ENCODE data around the gene TACC3.
A peak's percentile ranks its signal among the peaks of the same experiment; 100 is the strongest.

The TACC3 gene

GRCh38 chr4:1726146-1726934 is 5.0 kb downstream of the TACC3 start:
- peak overlapping the region; percentile 48 for H4K91ac ChIP-seq (ENCODE audit: low read length)
- peak overlapping the region; percentile 7 to 70 for H3K4ac ChIP-seq (ENCODE audit: low read depth in 1 of 2, low read length in 2 of 2)
- no peak overlapping the region for H3K4me2 ChIP-seq (ENCODE audit: low read length, poor library complexity, severe bottlenecking)
- peak overlapping the region; percentile 54 for H2AFZ ChIP-seq (ENCODE audit: low read depth, low read length)
- peak overlapping the region; percentile 51 to 81 for H2BK12ac ChIP-seq (ENCODE audit: low read length in 2 of 2)
- peaks cover 18% of the 10 kb centered on the region for H3K79me1 ChIP-seq (replicated peaks; ENCODE audit: low read length, poor library complexity, severe bottlenecking)
- 68% methylated on average over 17 of the region's 17 CpGs for WGBS
- H2BK120ac ChIP-seq (ENCODE audit: low read depth, low read length), result no peak overlapping the region
- peak overlapping the region in 1 of 2 experiments; percentile 53 for H3K18ac ChIP-seq (ENCODE audit: low read depth in 1 of 2, low read length in 2 of 2)
- H3K4me1 ChIP-seq (ENCODE audit: control insufficient read depth, insufficient read depth, low read depth, low read length), result peaks cover 63% of the 10 kb centered on the region
- H3K14ac ChIP-seq (ENCODE audit: low read length in 2 of 2), result no peak overlapping the region
- no peak overlapping the region for H3K4me3 ChIP-seq (ENCODE audit: insufficient read depth in 1 of 2, low read depth in 1 of 2, low read length in 2 of 2)
- H3K27ac ChIP-seq (ENCODE audit: low read length, poor library complexity, severe bottlenecking), result peak overlapping the region; percentile 78
- H3K27me3 ChIP-seq (ENCODE audit: control insufficient read depth in 1 of 2, insufficient read depth in 1 of 2, low read length in 2 of 2), result no peaks in the 10 kb centered on the region
- peak overlapping the region; percentile 16 for H3K9ac ChIP-seq (ENCODE audit: low read length)
- peak overlapping the region; percentile 94 for H4K8ac ChIP-seq (ENCODE audit: low read length)
- H3K23ac ChIP-seq (ENCODE audit: low read length in 2 of 2), result no peak overlapping the region
- peaks cover 32% of the 10 kb centered on the region in 2 experiments for H3K36me3 ChIP-seq (ENCODE audit: control insufficient read depth in 1 of 2, insufficient read depth in 2 of 2, low read depth in 1 of 2, low read length in 2 of 2)
- peak overlapping the region; percentile 66 for H2BK15ac ChIP-seq (ENCODE audit: low read depth, poor library complexity, severe bottlenecking)
- no peaks in the 10 kb centered on the region for H3K9me3 ChIP-seq (ENCODE audit: control insufficient read depth, low read length)
- peak overlapping the region; percentile 69 for H2AK5ac ChIP-seq (ENCODE audit: low read length, severe bottlenecking)
- peak; percentile 87 for DNase-seq
- no peak overlapping the region for H2BK5ac ChIP-seq (ENCODE audit: low read depth, low read length, poor library complexity, severe bottlenecking)

GRCh38 chr4:1727117-1728031 is 6.1 kb downstream of the TACC3 start:
- peak overlapping the region; percentile 90 for H4K91ac ChIP-seq (ENCODE audit: low read length)

GRCh38 chr4:1728061-1728980 is 7.0 kb downstream of the TACC3 start:
- DNase-seq, result no peak
- peak overlapping the region; percentile 63 for H2BK15ac ChIP-seq (ENCODE audit: low read depth, poor library complexity, severe bottlenecking)
- H2AFZ ChIP-seq (ENCODE audit: low read depth, low read length), result no peak overlapping the region
- H3K4me3 ChIP-seq (ENCODE audit: insufficient read depth in 1 of 2, low read depth in 1 of 2, low read length in 2 of 2), result peak overlapping the region in 1 of 2 experiments; percentile 33
- H2BK12ac ChIP-seq (ENCODE audit: low read length in 2 of 2), result peak overlapping the region; percentile 44 to 59
- H2AK5ac ChIP-seq (ENCODE audit: low read length, severe bottlenecking), result peak overlapping the region; percentile 62
- H3K27me3 ChIP-seq (ENCODE audit: control insufficient read depth in 1 of 2, insufficient read depth in 1 of 2, low read length in 2 of 2), result no peaks in the 10 kb centered on the region
- peaks cover 51% of the 10 kb centered on the region for H3K4me1 ChIP-seq (ENCODE audit: control insufficient read depth, insufficient read depth, low read depth, low read length)
- H3K27ac ChIP-seq (ENCODE audit: low read length, poor library complexity, severe bottlenecking), result peak overlapping the region; percentile 89
- H3K79me1 ChIP-seq (replicated peaks; ENCODE audit: low read length, poor library complexity, severe bottlenecking), result peaks cover 23% of the 10 kb centered on the region
- peaks cover 39 to 49% of the 10 kb centered on the region in 2 experiments for H3K36me3 ChIP-seq (ENCODE audit: control insufficient read depth in 1 of 2, insufficient read depth in 2 of 2, low read depth in 1 of 2, low read length in 2 of 2)
- H3K14ac ChIP-seq (ENCODE audit: low read length in 2 of 2), result no peak overlapping the region
- H3K4ac ChIP-seq (ENCODE audit: low read depth in 1 of 2, low read length in 2 of 2), result peak overlapping the region; percentile 56 to 89
- peak overlapping the region; percentile 88 for H4K91ac ChIP-seq (ENCODE audit: low read length)
- peak overlapping the region; percentile 32 for H3K4me2 ChIP-seq (ENCODE audit: low read length, poor library complexity, severe bottlenecking)
- H3K9ac ChIP-seq (ENCODE audit: low read length), result no peak overlapping the region
- H2BK5ac ChIP-seq (ENCODE audit: low read depth, low read length, poor library complexity, severe bottlenecking), result peak overlapping the region; percentile 81
- WGBS, result 95% methylated on average over 31 of the region's 31 CpGs
- H3K9me3 ChIP-seq (ENCODE audit: control insufficient read depth, low read length), result no peaks in the 10 kb centered on the region
- no peak overlapping the region for H2BK120ac ChIP-seq (ENCODE audit: low read depth, low read length)
- no peak overlapping the region for H3K23ac ChIP-seq (ENCODE audit: low read length in 2 of 2)
- H4K8ac ChIP-seq (ENCODE audit: low read length), result peak overlapping the region; percentile 94
- H3K18ac ChIP-seq (ENCODE audit: low read depth in 1 of 2, low read length in 2 of 2), result peak overlapping the region; percentile 58 to 89

More at GRCh38 chr4:1727117-1728031, 6.1 kb downstream of the TACC3 start:
- H2AK5ac ChIP-seq (ENCODE audit: low read length, severe bottlenecking), result peak overlapping the region; percentile 45
- H3K4ac ChIP-seq (ENCODE audit: low read depth in 1 of 2, low read length in 2 of 2), result peak overlapping the region; percentile 57 to 90
- H3K9me3 ChIP-seq (ENCODE audit: control insufficient read depth, low read length), result no peaks in the 10 kb centered on the region
- H2AFZ ChIP-seq (ENCODE audit: low read depth, low read length), result no peak overlapping the region
- peaks cover 18% of the 10 kb centered on the region for H3K79me1 ChIP-seq (replicated peaks; ENCODE audit: low read length, poor library complexity, severe bottlenecking)
- peak overlapping the region; percentile 89 for H3K27ac ChIP-seq (ENCODE audit: low read length, poor library complexity, severe bottlenecking)
- peak overlapping the region; percentile 44 to 59 for H2BK12ac ChIP-seq (ENCODE audit: low read length in 2 of 2)
- 41% methylated on average over 17 of the region's 18 CpGs for WGBS
- peak overlapping the region; percentile 86 for H4K8ac ChIP-seq (ENCODE audit: low read length)
- H3K27me3 ChIP-seq (ENCODE audit: control insufficient read depth in 1 of 2, insufficient read depth in 1 of 2, low read length in 2 of 2), result no peaks in the 10 kb centered on the region
- peak overlapping the region; percentile 81 for H2BK5ac ChIP-seq (ENCODE audit: low read depth, low read length, poor library complexity, severe bottlenecking)
- H3K4me2 ChIP-seq (ENCODE audit: low read length, poor library complexity, severe bottlenecking), result peak overlapping the region; percentile 32
- H3K14ac ChIP-seq (ENCODE audit: low read length in 2 of 2), result no peak overlapping the region
- peak overlapping the region; percentile 38 for H2BK15ac ChIP-seq (ENCODE audit: low read depth, poor library complexity, severe bottlenecking)
- H3K18ac ChIP-seq (ENCODE audit: low read depth in 1 of 2, low read length in 2 of 2), result peak overlapping the region; percentile 58 to 89
- H3K4me3 ChIP-seq (ENCODE audit: insufficient read depth in 1 of 2, low read depth in 1 of 2, low read length in 2 of 2), result no peak overlapping the region
- H3K36me3 ChIP-seq (ENCODE audit: control insufficient read depth in 1 of 2, insufficient read depth in 2 of 2, low read depth in 1 of 2, low read length in 2 of 2), result peaks cover 33 to 39% of the 10 kb centered on the region in 2 experiments
- DNase-seq, result peak; percentile 83
- H3K23ac ChIP-seq (ENCODE audit: low read length in 2 of 2), result no peak overlapping the region
- H3K4me1 ChIP-seq (ENCODE audit: control insufficient read depth, insufficient read depth, low read depth, low read length), result peaks cover 59% of the 10 kb centered on the region
- peak overlapping the region; percentile 33 for H3K9ac ChIP-seq (ENCODE audit: low read length)
- peak overlapping the region; percentile 27 for H2BK120ac ChIP-seq (ENCODE audit: low read depth, low read length)

Data from mesenchymal stem cell (in vitro differentiated cells and primary cell).